ENCODE results near the gene LRRK2. TPM values are rescaled to one million over a fixed set of nuclear protein-coding genes. Genes with fewer than 3 reads are reported as not detected.

The LRRK2 gene
- total RNA-seq, 2 donors from 2014 or later: 1.2 to 1.9 TPM

GRCh38 chr12:40216516-40217288 lies 8.1 kb upstream of the LRRK2 start:
- Mint-ChIP-seq H3K9me3 (peaks cover 12% of the 10 kb centered on the region), H3K36me3 (ENCODE audit: low read depth) (peaks cover 3% of the 10 kb centered on the region), H3K27ac (no peak overlapping the region), H3K4me3 (no peak overlapping the region), H3K4me1 (peaks cover 4% of the 10 kb centered on the region), H3K27me3 (ENCODE audit: insufficient read depth) (no peaks in the 10 kb centered on the region)
- Histone ChIP-seq H3K36me3 (ENCODE audit: control insufficient read depth, insufficient read depth, low read length) (no peaks in the 10 kb centered on the region), H3K27me3 (ENCODE audit: control insufficient read depth, insufficient read depth, low read length, poor library complexity, severe bottlenecking) (no peaks in the 10 kb centered on the region), H3K4me1 (ENCODE audit: control insufficient read depth, insufficient read depth, low read length) (no peaks in the 10 kb centered on the region), H3K4me3 (ENCODE audit: low read length) (no peak overlapping the region), H3K9ac (ENCODE audit: extremely low read depth, low read length, poor library complexity, severe bottlenecking) (no peak overlapping the region), H3K9me3 (ENCODE audit: control insufficient read depth, low read length) (peaks cover 13% of the 10 kb centered on the region), H3K27ac (ENCODE audit: low read depth, low read length) (no peak overlapping the region)
- DNase-seq: no peak
- no peak for TF ChIP-seq CTCF (conservative IDR thresholded peaks at IDR 0.05)

DNA sequence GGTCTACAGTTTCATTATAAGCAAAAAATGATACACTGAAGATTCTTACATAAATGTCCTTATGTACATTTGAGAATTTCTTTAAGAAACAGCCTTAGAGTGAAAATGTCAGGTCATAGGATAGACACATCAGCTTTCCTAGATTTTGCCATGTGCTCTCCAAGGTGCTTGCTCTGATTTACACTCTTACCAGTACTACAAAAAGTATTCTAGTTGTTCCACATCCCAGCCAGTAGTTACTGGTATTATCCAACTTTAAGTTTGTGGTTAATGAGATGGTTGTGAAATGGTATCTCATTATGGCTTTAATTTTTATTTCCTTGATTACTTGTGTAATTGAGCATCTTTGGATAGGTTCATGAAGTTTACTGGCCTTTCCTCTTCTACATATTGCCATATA lies 5.0 kb upstream of the LRRK2 start:
- Histone ChIP-seq H3K4me1 (ENCODE audit: control insufficient read depth, insufficient read depth, low read length) (no peaks in the 10 kb centered on the region), H3K4me3 (ENCODE audit: low read length) (no peak overlapping the region), H3K9ac (ENCODE audit: extremely low read depth, low read length, poor library complexity, severe bottlenecking) (no peak overlapping the region), H3K9me3 (ENCODE audit: control insufficient read depth, low read length) (no peaks in the 10 kb centered on the region), H3K36me3 (ENCODE audit: control insufficient read depth, insufficient read depth, low read length) (no peaks in the 10 kb centered on the region), H3K27me3 (ENCODE audit: control insufficient read depth, insufficient read depth, low read length, poor library complexity, severe bottlenecking) (peaks cover 21% of the 10 kb centered on the region), H3K27ac (ENCODE audit: low read depth, low read length) (no peak overlapping the region)
- Mint-ChIP-seq H3K27ac (no peak overlapping the region), H3K4me1 (peaks cover 4% of the 10 kb centered on the region), H3K27me3 (ENCODE audit: insufficient read depth) (peaks cover 17% of the 10 kb centered on the region), H3K36me3 (ENCODE audit: low read depth) (no peaks in the 10 kb centered on the region), H3K4me3 (no peak overlapping the region), H3K9me3 (no peaks in the 10 kb centered on the region)
- no peak for TF ChIP-seq CTCF (conservative IDR thresholded peaks at IDR 0.05)
- DNase-seq: no peak

DNA sequence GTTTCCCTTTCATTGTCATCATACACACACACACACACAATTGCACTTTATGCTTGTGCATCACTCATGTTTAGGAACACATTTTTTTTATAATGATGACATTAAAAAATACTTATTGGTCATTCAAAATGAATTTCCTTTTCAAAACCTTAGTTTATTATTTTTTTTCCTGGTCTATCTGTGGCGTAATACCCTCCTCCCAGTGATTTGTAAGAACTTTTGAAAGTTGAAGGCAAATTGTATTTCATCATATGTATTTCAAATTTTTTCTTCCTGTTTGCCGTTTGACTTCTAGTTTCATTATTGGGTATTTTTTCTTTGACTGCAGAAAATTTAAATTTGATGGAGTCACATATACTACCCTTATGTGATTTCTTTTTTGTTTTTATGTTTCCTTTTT lies 2.5 kb upstream of the LRRK2 start:
- no peaks in the 10 kb centered on the region for H3K9me3 ChIP-seq (ENCODE audit: control insufficient read depth, low read length)
- no peaks in the 10 kb centered on the region for H3K36me3 Mint-ChIP-seq (ENCODE audit: low read depth)
- peaks cover 17% of the 10 kb centered on the region for H3K4me1 Mint-ChIP-seq
- H3K4me3 Mint-ChIP-seq: no peak overlapping the region
- no peaks in the 10 kb centered on the region for H3K4me1 ChIP-seq (ENCODE audit: control insufficient read depth, insufficient read depth, low read length)
- H3K27me3 ChIP-seq (ENCODE audit: control insufficient read depth, insufficient read depth, low read length, poor library complexity, severe bottlenecking): peaks cover 32% of the 10 kb centered on the region
- DNase-seq: no peak
- 80% methylated on average over 1 of the region's 2 CpGs; no CpG with 5 or more reads in 1 of the 2 experiments for WGBS, 2 experiments (ENCODE audit: insufficient coverage in 1 of 2, insufficient read length in 1 of 2)
- no peak overlapping the region for H3K9ac ChIP-seq (ENCODE audit: extremely low read depth, low read length, poor library complexity, severe bottlenecking)
- no peak overlapping the region for H3K27ac Mint-ChIP-seq
- no peak for TF ChIP-seq CTCF (conservative IDR thresholded peaks at IDR 0.05)
- peaks cover 38% of the 10 kb centered on the region for H3K27me3 Mint-ChIP-seq (ENCODE audit: insufficient read depth)
- H3K9me3 Mint-ChIP-seq: no peaks in the 10 kb centered on the region
- no peak overlapping the region for H3K27ac ChIP-seq (ENCODE audit: low read depth, low read length)
- no peaks in the 10 kb centered on the region for H3K36me3 ChIP-seq (ENCODE audit: control insufficient read depth, insufficient read depth, low read length)
- no peak overlapping the region for H3K4me3 ChIP-seq (ENCODE audit: low read length)

All from endodermal cell (in vitro differentiated cells).